GM19455 (cell line): ENCODE data around the gene DUT.

Experiments used
- ATAC-seq: cut with Tn5 transposase; IDR thresholded peaks from one replicate; pipeline ENCODE4 v1.9.1; 2021; ENCODE audit not compliant: unreplicated experiment

DUT gene

GRCh38 chr15:48367483-48367882 lies 36.3 kb downstream of the DUT start:
- no peak for ATAC-seq

GRCh38 chr15:48370460-48370859 lies 39.2 kb downstream of the DUT start:
- no peak for ATAC-seq

GRCh38 chr15:48371550-48371949 lies 40.3 kb downstream of the DUT start:
- ATAC-seq = no peak

- ATAC-seq = no peak
Measured at GRCh38 chr15:48371961-48372360, 40.7 kb downstream of the DUT start.

GRCh38 chr15:48373821-48374451 lies 42.7 kb downstream of the DUT start:
- no peak for ATAC-seq

- ATAC-seq = no peak
Measured at GRCh38 chr15:48374472-48374871, 43.2 kb downstream of the DUT start.

GRCh38 chr15:48375767-48376166 lies 44.5 kb downstream of the DUT start:
- no peak for ATAC-seq

- ATAC-seq = no peak
Measured at GRCh38 chr15:48380198-48380597, 49.0 kb downstream of the DUT start.

- ATAC-seq = no peak
Measured at GRCh38 chr15:48381861-48382260, 50.6 kb downstream of the DUT start.

GRCh38 chr15:48383031-48383430 lies 51.8 kb downstream of the DUT start:
- ATAC-seq = no peak

- no peak for ATAC-seq
Measured at GRCh38 chr15:48384616-48385015, 53.4 kb downstream of the DUT start.

- no peak for ATAC-seq
Measured at GRCh38 chr15:48385031-48385830, 54.0 kb downstream of the DUT start.

GRCh38 chr15:48388016-48388851 lies 57.0 kb downstream of the DUT start:
- no peak for ATAC-seq

GRCh38 chr15:48388910-48389309 lies 57.7 kb downstream of the DUT start:
- no peak for ATAC-seq

- ATAC-seq = no peak
Measured at GRCh38 chr15:48389691-48390143, 58.5 kb downstream of the DUT start.

GRCh38 chr15:48391950-48392349 lies 60.7 kb downstream of the DUT start:
- no peak for ATAC-seq

GRCh38 chr15:48392356-48392755 lies 61.1 kb downstream of the DUT start:
- no peak for ATAC-seq
